ENCODE measurements around the gene RNASEH2A. TPM values are rescaled to one million over a fixed set of nuclear protein-coding genes. Genes with fewer than 3 reads are reported as not detected.
A peak's percentile ranks its signal among the peaks of the same experiment; 100 is the strongest.

Gene RNASEH2A
- polyA plus RNA-seq (2011; rRNA removed) (11.6 and 11.7 TPM in 2 replicates), polyA minus RNA-seq (2011; rRNA and poly(A)+ RNA removed) (15.1 and 18.8 TPM in 2 replicates)

DNA sequence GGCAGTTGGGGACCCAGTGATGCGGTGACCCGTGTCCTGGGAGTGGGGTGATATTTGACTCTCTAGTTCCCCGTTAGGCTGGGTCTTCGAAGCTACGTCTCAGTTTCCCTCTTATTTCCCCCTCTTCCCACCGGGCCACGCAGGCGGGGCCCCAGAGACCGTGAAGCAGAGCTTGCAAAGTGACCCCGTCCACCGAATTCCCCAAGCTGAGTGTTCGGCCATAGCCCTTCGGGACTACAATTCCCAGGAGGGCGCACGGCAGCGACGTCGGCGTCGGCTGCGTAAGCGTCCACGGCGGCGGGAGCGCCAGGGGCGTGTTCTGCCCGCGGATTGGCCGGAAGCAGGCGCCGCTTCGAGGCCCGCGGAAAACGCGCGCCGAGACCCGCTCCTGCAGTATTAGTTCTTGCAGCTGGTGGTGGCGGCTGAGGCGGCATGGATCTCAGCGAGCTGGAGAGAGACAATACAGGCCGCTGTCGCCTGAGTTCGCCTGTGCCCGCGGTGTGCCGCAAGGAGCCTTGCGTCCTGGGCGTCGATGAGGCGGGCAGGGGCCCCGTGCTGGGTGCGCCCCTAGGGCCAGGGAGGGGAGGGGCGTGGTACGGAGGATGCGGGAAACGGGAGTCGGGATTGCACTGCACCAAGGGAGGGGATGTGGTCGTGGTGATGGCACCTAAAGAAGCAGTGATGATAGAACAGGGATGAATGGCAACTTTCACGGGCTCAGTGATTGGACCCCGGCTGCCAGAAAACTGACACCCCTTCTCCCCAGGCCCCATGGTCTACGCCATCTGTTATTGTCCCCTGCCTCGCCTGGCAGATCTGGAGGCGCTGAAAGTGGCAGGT, at the start of gene RNASEH2A:
Gene RNASEH2A (plus strand): TSS at position 343 of the 840 bp plus-strand sequence. CDS start 90 bp downstream, at position 433.
- H3K4me3 ChIP-seq (ENCODE audit: low read depth, low read length), result peak within 1 kb of the TSS; percentile 83

DNA sequence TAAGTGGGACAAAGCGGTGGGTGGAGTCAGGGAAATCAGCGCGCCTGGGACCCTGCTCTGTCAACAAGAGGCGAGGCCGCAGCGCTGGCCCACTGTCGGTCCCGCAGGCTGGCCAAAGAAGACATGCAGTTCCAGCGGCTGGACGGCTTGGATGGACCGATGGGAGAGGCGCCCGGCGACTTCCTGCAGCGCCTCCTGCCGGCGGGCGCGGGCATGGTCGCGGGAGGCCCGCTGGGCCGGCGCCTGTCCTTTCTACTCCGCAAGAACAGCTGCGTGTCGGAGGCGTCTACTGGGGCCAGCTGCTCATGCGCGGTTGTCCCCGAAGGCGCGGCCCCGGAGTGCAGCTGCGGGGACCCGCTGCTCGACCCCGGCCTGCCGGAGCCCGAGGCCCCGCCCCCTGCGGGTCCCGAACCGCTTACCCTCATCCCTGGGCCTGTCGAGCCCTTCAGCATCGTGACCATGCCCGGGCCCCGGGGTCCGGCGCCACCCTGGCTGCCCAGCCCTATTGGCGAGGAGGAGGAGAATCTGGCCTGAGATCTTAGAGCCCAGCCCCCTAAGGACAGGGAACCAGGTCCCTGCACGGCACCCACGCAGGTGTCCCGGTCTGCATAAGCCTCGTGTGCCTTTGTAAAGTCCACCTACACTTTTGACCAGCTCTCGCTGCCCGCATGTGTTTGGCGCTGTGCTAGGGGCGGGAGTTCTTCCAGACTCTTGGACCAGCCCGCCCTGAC, 48.7 kb upstream of the RNASEH2A start:
- DNase-seq (ENCODE audit: low read depth, low spot score), result no peak
- no peaks in the 10 kb centered on the region; the same call in 1 of the 2 replicates for H3K9me3 ChIP-seq (ENCODE audit: control insufficient read depth, insufficient read depth, low read length)
- TF ChIP-seq, protein P1, sequence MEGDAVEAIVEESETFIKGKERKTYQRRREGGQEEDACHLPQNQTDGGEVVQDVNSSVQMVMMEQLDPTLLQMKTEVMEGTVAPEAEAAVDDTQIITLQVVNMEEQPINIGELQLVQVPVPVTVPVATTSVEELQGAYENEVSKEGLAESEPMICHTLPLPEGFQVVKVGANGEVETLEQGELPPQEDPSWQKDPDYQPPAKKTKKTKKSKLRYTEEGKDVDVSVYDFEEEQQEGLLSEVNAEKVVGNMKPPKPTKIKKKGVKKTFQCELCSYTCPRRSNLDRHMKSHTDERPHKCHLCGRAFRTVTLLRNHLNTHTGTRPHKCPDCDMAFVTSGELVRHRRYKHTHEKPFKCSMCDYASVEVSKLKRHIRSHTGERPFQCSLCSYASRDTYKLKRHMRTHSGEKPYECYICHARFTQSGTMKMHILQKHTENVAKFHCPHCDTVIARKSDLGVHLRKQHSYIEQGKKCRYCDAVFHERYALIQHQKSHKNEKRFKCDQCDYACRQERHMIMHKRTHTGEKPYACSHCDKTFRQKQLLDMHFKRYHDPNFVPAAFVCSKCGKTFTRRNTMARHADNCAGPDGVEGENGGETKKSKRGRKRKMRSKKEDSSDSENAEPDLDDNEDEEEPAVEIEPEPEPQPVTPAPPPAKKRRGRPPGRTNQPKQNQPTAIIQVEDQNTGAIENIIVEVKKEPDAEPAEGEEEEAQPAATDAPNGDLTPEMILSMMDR (IDR thresholded peaks at IDR 0.05; ENCODE audit: low read depth, low read length), result peak; percentile 76
- ChIA-PET CTCF (interaction anchor here (0.6 to 11.9 kb wide), 32 partner anchors 8 to 1082 kb away, joined by 3 to 247 read pairs (median 4); partner anchors contain the start of genes GET3 and RNASEH2A), POLR2A (interaction anchor here (0.6 to 2.4 kb wide), 4 partner anchors 9 to 36 kb away, joined by 3 to 10 read pairs (median 3); partner anchors contain the start of genes JUNB and TRIR)
- peaks cover 3% of the 10 kb centered on the region for H3K27me3 ChIP-seq (ENCODE audit: control insufficient read depth, insufficient read depth, low read length)
- no peak overlapping the region for H3K27ac ChIP-seq (ENCODE audit: low read depth, low read length)
- H3K4me3 ChIP-seq (ENCODE audit: low read depth, low read length), result peak overlapping the region; percentile 53

More for the DNA sequence above, at the start of gene RNASEH2A:
- peak; percentile 63 for DNase-seq (ENCODE audit: low read depth, low spot score)
- Histone ChIP-seq H3K27ac (ENCODE audit: low read depth, low read length) (no peak within 1 kb of the TSS), H3K9me3 (ENCODE audit: control insufficient read depth, insufficient read depth, low read length) (no peaks in the 10 kb centered on the region; the same call in 1 of the 2 replicates), H3K27me3 (ENCODE audit: control insufficient read depth, insufficient read depth, low read length) (no peaks in the 10 kb centered on the region)
- TF ChIP-seq, protein P1 (IDR thresholded peaks at IDR 0.05; ENCODE audit: low read depth, low read length), result no peak
- POLR2A ChIA-PET, result interaction anchor here (0.9 to 1.7 kb wide), 5 partner anchors 11 to 73 kb away, joined by 3 to 8 read pairs (median 4); no protein-coding TSS in a partner anchor
- CTCF ChIA-PET, result interaction anchor here (0.9 to 1.9 kb wide), 5 partner anchors 10 to 48 kb away, joined by 3 to 12 read pairs (median 6); no protein-coding TSS in a partner anchor

DNA sequence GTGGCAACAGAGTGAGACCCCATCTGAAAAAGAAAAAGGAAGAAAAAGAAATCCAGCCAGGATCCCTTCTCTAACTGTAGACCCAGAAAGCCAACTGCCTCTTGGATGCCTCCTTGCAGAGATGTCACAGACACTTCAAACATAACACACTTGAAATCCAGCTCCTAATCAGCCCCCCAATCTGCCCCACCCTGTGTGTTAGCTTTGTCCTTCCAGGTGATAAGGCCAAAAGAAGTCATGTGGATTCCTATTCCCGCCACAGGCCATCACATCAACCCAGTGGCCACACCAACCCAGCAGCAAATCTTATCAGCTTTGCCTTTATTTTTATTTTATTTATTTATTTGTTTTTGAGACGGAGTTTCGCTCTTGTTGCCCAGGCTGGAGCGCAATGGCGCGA, 46.7 kb upstream of the RNASEH2A start:
- DNase-seq (ENCODE audit: low read depth, low spot score), result no peak
- CTCF ChIA-PET, result interaction anchor here (0.8 to 11.9 kb wide), 15 partner anchors 7 to 173 kb away, joined by 3 to 410 read pairs (median 6); partner anchors contain the start of genes GET3, JUNB, PRDX2 and THSD8
- POLR2A ChIA-PET, result no interaction called here

DNA sequence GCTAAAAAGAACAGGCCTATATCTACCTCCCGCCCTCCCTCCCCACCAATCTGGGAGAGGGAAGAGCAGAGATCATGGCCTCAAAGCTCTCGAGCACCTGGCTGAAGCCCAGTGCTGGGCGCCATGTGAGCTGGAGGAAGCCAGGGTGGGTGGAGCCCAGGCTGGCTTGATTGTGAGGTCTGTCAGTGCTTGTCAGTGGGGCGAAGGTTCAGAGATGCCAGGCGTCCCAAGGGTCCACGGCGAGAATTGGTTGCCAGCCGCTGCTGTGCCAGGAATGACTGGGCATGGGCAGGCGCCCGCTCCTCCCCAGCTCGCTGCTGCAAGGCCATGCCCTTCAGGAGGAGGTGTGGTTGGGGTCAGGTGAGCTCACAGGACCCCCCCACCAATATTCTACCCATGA, 43.3 kb upstream of the RNASEH2A start:
- no peak overlapping the region for H3K27ac ChIP-seq (ENCODE audit: low read depth, low read length)
- no peaks in the 10 kb centered on the region for H3K27me3 ChIP-seq (ENCODE audit: control insufficient read depth, insufficient read depth, low read length)
- POLR2A ChIA-PET, result interaction anchor here (1.5 kb wide), 1 partner anchor 29 kb away, joined by 3 read pairs; no protein-coding TSS in a partner anchor
- CTCF ChIA-PET, result interaction anchor here (0.7 to 11.9 kb wide), 5 partner anchors 35 to 202 kb away, joined by 3 to 410 read pairs (median 15); partner anchors contain the start of genes PRDX2 and THSD8
- no peak overlapping the region for H3K4me3 ChIP-seq (ENCODE audit: low read depth, low read length)
- peaks cover 6% of the 10 kb centered on the region for H3K9me3 ChIP-seq (ENCODE audit: control insufficient read depth, insufficient read depth, low read length)
- no peak for DNase-seq (ENCODE audit: low read depth, low spot score)
- TF ChIP-seq, protein P1 (IDR thresholded peaks at IDR 0.05; ENCODE audit: low read depth, low read length), result no peak

More for the DNA sequence above, 46.7 kb upstream of the RNASEH2A start:
- TF ChIP-seq, protein P1 (IDR thresholded peaks at IDR 0.05; ENCODE audit: low read depth, low read length), result no peak
- H3K4me3 ChIP-seq (ENCODE audit: low read depth, low read length), result no peak overlapping the region
- no peak overlapping the region for H3K27ac ChIP-seq (ENCODE audit: low read depth, low read length)
- H3K27me3 ChIP-seq (ENCODE audit: control insufficient read depth, insufficient read depth, low read length), result no peaks in the 10 kb centered on the region
- peaks cover 6% of the 10 kb centered on the region for H3K9me3 ChIP-seq (ENCODE audit: control insufficient read depth, insufficient read depth, low read length)

Measured in AG04450 (cell line).